Measurements from ENCODE around the gene TUBGCP6.

GRCh38 chr22:50286275-50286674 lies 41.5 kb upstream of the TUBGCP6 start:
- no peak for TF ChIP-seq GATA3 (IDR thresholded peaks at IDR 0.05; ENCODE audit: low read depth, low read length)
- TF ChIP-seq GATA2 (IDR thresholded peaks at IDR 0.05; ENCODE audit: low read depth, low read length): no peak
